NCI-H524 treated with DMSO at 0.1 percent for 48 hours (cell line): ENCODE measurements around the gene RNF38.
"Not testable (repeated sequence)": the region's sequence is repeated elsewhere in the genome, so short reads cannot be mapped to it uniquely, and the experiment has no call there.

Experiments
- DNase-seq: peaks from one replicate; lab custom pipeline; 2025; lab: John Stamatoyannopoulos, UW

Gene RNF38

DNA sequence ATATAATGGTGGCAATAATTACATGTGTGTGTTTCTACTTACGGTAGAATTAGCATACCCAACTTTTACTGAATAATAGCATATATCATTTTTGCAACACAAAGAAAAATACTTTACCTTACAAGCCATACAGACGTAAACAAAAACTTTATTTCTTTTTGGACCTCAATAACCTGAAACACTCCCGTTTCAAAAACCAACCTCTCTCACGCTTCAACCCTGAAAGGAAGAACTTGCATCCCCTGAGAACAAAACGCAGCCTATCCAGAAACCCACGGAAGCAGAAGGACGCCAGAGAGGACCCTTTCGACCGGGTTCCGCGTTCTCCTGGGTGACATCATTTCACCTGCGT, at the start of gene RNF38:
Gene RNF38, minus strand, starts transcription at position 290 of the 352 bp plus-strand sequence. Its CDS starts 161 bp downstream, at position 129.
- no peak for DNase-seq

DNA sequence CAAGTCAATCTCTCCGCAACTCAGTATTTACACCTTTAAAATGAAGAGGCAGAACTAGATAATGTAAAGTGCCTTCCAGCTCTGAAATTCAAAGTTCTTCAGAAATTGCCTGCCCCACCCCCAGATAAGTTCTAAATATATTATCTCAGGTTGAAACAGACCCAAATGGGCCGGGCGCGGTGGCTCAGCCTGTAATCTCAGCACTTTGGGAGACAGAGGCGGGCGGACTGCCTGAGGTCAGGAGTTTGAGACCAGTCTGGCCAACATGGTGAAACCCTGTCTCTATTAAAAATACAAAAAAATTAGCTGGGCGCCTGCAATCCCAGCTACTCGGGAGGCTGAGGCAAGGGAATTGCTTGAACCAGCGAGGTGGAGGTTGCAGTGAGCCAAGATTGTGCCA, 48.5 kb upstream of the RNF38 start:
- not testable (repeated sequence) for DNase-seq

DNA sequence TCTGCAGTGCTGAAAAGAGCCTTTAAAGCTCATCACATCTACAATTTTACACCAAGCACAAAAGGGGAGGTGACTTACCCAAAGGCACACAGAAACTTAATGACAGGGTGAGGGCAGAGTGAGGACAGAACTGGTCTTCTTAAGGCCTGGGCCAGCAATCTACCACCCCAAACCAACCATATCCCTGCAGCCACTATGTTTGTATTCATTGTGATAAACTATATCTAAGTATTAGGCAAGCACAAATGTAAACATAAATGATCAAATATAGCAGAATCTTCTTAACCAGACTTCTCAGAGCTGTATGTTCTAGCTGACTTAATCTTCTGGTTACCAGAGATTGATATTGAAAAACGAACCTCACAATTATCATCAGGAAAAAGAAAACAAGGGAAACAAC, 47.9 kb upstream of the RNF38 start:
- DNase-seq, result no peak

DNA sequence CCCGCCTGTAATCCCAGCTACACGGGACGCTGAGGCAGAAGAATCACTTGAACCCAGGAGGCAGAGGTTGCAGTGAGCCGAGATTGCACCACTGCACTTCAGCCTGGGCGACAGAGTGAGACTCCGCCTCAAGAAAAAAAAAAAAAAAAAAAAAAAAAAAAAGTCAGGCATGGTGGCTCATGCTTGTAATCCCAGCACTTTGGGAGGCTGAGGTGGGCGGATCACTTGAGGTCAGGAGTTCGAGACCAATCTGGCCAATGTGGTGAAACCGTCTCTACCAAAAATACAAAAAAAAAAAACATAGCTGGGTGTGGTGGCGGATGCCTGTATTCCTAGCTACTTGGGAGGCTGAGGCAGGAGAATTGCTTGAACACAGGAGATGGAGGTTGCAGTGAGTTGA, 46.6 kb upstream of the RNF38 start:
- DNase-seq, result not testable (repeated sequence)

DNA sequence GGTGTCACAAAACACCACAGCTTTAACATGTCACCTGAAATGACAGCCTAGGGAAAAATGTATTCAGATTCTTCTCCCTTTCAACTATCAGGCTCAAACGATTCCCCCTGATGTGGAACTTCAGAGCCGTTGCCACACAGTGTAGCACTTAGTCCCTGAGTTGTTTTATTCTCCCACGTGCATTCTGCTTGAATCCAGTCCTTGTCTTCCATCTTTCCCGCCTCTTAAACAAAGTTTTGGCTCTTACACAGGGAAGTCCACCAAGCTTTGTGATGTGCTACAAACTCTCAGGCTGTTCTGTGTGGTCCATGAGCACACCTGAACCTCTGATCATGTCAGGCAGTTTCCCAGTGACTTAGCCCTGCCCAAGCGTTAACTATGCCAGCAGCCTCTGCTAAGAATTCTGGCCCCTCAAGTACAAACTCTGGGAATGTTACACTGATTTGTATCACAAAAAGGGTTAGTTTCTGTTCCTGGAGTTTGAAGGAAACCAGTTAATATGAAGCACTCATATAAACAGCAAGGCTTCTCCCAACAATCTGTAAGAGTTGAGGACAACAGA, 45.8 kb upstream of the RNF38 start:
- DNase-seq, result no peak

DNA sequence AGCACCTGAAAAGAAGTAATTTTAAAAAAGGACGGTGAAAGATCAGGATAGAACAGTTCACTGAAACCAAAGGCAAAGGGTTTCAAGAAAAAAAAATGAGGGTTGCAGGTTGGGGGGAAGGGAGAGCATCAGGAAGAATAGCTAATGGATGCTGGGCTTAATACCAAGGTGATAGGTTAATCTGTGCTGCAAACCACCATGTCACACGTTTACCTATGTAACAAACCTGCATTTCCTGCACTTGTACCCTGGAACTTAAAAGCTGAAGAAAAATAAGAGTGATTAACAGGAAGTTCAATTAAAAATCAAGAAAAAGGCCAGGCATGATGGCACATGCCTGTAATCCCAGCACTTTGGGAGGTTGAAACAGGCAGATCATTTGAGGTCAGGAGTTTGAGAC, 44.1 kb upstream of the RNF38 start:
- DNase-seq, result no peak

DNA sequence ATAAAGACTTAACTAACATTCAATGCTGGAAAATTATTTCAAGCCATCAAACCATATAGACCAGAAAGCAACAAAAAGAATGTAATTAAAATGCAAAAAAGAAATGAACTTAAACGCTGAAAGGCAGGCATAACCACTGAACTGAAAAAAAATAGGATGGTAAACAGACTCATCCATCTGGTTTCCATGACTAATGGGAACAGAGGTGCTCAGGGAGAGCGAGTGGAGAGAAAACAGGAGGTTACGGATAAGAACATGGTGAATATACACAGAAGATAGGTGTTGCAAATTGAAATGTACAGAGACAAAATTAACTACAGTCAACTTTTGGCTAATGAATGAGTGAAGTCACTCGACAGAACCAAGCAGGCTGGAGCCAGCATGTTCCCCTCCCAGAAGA, 43.5 kb upstream of the RNF38 start:
- DNase-seq, result no peak

DNA sequence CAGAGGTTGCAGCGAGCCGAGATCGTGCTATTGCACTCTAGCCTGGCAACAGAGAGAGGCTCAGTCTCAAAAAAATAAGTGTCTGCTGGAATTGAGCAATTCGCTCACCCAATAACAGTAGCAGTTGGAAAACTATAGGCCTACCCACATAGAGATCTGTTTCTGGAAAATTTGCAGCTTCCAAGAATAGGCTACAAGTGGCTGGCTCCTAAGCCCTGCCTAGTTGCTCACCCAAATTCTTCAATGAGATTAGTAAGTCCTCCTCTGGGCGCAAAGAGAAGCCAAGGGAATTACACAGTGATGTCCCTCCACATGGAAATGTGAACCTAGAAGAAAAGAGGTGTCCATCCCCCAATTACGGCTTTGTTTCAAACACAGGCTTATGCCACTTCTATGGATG, 42.6 kb upstream of the RNF38 start:
- no peak for DNase-seq

DNA sequence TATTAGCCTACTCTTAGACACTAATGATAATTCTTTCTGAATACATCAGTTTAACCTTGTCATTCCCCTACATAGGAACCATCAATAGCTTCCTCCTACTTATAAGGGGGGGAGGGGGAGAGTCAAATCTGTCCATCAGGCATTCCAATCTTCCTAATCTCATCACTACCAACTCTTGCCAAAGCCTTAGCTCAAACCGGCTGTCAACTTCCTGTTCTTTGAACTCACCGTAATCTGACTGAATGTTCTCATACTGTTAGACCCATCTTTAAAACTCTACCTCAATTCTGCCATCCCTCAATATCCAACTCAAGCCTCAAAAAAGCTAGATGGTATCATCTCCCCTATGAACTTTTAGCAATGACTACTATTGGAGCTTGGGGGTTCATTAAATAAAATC, 41.9 kb upstream of the RNF38 start:
- no peak for DNase-seq

DNA sequence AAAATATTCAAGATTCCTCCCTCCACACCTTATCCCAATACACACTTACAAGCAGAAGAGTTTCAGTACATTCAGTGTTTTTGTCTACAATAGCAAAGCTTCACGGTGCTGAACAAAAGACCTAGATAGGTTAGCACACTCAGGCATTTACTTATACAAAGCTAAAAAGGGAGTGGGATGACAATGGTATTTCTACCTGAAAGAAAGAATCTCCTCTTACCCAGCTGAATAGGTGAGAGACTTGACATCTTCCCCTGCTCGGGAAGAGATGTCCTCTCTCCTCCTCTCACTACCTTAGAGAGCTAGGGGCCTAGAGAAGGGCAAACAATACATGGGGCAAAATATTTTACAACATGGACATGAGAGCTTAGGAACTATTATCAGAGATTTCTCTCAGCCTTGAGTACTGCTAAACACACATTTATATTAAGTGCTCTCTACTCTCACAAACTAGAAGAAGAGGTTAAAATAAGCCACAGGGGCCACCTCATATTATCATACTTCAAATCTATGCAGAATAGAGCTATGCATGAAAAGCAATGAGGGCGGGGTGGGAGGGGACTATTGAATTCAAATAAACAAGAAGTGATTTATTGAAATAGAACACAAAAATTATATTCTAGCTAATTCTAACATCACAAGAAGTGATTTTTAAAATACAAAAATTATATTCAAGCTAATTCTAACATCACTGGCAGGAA, 38.6 kb upstream of the RNF38 start:
- DNase-seq, result no peak

DNA sequence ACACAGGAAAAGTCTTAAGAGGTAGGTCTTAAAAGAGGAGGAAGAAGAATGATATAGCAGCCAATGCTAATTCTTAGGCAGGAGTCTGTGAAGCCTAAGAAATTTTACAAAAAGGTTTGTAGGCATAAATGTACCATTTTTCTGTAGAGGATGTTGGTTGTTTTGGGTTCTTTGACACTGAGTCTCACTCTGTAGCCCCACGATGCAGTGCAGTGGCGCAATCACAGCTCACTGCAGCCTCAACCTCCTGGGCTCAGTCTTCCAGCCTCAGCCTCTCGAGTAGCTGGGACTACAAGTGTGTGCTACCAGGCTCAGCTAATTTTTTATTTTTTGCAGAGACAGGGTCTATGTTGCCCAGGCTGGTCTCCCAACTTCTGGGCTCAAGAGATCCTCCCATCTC, 37.7 kb upstream of the RNF38 start:
- DNase-seq, result no peak

DNA sequence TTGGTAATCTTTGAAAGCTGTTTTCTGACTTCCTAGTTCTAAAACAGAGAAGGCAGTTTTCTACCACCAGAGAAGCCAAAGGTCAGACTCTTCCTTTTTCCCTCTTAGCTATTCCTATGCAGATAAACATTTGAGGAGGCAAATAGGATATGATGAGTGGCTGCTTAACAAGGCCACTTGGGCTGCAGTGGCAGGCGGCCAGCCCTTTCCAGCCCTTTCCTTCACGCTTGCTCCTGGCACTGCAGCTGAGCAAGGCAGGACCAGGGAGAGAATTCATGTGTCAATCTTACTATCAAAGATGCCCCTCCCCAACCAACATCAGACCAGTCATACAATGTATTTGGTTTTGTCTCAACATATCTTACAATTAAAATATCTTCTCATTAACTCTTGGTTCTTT, 36.8 kb upstream of the RNF38 start:
- no peak for DNase-seq

DNA sequence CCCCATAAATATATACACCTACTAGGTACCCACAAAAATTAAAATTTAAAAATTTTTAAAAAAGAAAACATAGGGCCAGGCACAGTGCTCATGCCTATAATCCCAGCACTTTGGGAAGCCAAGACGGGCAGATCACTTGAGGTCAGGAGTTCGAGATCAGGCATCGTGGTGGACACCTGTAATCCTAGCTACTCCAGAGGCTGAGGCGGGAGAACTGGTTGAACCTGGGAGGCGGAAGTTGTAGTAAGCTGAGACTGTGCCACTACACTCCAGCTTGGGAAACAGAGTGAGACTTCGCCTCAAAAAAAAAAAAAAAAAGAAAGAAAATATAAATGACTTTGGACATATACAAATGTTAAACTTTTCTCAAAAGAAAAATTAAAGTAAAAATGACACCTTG, 33.3 kb upstream of the RNF38 start:
- DNase-seq, result no peak

DNA sequence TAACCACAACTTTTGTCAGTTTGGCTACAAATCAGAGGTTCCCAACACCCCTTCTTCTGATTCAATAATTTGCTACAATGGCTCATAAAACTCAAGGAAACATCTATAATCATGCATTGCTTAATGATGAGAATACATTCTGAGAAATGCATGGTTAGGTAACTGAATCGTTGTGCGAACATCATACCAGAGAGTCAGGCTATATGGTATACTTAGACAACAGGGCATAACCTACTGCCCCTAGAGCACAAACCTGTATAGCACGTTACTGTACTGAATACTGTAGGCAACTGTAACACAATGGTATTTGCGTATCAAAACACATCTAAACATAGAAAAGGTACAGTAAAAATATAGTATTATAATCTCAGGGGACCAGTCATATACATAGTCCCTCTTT, 31.0 kb upstream of the RNF38 start:
- DNase-seq, result no peak

DNA sequence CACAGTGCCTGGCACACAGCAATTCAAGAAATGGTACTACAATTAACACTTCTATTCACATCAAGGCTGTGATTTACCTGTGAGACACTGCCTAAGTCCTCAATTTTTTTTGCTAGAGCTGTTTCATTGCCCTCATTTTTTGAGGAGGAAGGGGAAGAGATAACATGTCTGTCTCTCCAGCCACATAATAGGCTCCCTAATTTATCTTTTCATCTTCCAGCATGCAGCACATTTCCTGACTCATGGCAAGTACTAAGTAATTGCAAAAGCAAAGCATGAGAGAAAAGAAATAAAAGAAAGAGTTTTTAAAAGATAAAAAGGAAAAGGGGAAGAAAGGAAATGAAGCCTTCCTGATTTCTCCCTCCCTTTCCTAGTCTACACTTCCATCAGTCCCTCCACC, 26.9 kb upstream of the RNF38 start:
- no peak for DNase-seq

DNA sequence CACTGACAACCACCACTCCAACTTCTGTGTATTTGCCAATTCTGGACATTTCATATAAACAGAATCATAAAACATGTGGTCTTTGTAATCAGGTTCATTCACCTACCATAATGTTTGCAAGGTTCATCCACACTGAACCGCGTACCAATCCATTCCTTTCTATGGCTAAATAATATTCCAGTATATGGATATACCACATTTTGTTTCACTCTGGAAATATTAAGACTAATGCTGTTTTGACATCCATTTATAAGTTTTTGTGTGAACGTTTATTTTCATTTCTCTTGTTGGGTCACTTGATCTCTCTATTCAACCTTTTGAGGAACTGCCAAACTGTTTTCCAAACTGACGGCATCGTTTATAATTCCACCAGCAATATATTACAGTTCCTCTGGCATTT, 26.3 kb upstream of the RNF38 start:
- no peak for DNase-seq

DNA sequence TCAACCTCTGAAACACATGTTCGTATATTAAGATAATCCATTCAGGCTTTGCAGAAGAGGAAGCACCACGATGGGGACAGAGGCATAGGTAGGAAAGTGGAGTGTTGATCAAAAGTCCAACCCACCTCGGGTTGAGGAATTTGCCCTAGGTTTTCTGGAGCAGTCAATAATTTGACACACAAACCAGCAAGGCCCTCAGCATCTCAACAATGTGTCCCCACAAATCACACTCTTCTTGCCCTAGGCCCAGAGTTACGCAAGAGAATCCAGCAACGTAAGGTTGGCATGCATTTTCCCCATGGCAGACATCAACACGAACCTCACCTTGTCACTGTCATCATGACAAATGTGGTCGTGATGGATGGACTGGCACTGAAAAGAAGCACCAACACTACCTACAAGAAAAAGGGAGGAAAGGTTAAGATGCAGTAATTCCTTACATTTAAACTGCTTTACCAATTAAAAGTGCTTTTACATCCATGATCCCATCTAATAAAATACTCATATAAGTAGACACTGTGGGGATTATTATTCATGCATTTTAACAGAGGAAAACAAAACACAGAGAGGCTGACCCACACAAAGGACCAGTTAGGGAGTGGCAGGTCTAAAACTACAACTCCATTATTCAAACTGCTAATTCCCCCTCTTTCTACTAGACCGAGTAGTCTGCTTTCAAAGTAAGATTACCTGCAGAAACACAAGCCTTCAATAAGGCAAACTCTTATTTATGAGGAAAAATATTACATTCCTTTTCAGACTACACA, 24.4 kb upstream of the RNF38 start:
- no peak for DNase-seq

DNA sequence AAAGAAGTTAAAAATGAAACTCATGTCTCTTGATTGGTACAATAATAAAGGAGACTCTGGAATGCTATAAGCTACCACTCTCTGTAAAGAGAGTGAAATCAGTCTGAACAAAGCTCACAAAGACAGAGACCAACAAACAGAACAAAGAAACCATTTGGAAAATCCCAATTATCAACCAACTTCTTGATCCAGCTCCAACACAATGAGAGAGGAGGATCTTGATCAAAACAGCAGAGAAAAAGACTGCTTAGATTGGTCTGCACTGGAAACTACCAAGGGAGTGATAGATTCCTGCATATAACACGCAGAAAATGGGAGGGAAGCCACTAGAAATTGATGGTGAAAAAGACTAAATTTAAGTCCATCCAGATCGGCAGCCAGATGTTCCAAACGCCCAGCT, 23.1 kb upstream of the RNF38 start:
- DNase-seq, result no peak

DNA sequence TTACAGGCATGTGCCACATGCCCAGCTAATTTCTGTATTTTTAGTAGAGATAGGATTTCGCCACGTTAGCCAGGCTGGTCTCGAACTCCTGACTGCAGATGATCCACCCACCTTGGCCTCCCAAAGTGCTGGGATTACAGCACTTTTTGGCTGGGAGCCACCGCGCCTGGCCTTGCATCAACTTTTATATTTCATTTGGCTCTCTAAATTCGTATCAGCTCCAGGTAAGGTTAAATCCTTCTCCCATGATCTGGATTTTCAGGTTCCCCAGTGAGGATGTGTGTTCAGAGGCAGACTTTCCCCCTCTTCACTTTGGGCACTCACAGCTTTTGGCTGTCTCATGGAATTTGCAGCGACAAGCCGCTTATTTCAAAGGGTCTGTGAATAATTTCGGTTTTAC, 16.8 kb upstream of the RNF38 start:
- no peak for DNase-seq

DNA sequence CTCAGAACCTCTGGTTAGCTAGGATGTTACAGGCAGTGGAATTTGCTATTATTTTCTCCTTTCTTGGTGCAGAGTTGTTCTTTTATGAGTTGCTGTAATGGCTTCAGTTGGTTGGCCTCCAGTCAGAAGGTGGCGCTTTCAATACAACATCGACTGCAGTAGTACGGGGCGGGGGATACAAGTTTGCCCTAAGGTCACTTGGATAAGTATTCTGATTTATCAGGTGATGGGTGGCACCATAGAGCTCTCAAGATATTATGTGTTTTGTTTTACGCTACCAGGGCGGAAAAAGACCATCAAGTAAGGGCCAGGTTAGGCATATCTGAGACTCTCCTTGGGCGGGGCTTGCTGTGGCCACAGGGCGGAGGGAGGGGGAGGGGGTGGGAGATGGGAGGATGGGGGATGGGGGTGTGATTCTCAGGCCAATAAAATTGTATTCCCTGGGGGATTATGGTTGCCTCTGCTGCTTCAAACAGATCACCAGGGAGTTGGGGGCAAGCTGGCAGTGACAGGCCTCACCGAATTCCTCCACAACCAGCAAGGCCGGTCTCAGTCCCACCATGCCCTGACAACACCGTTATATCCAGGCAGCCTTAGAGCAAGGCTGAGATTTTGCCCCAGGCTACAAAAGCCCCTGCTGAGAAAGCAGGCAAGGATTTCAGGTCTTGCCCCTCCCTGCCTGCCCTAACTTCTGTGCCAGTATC, 15.9 kb upstream of the RNF38 start:
- no peak for DNase-seq

DNA sequence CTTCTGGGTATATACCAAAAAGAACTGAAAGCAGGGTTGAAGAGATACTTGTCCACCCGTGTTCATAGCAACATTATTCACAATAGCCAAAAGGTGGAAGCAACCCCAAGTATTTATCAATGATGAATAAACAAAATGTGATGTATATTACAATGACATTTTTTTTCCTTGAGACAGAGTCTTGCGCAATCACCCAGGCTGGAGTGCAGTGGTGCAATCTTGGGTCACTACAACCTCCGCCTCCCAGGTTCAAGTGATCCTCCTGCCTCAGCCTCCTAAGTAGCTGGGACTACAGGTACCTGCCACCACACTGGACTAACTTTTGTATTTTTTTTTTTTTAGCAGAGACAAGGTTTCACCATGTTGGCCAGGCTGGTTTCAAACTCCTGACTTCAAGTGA, 11.3 kb upstream of the RNF38 start:
- DNase-seq, result not testable (repeated sequence)

DNA sequence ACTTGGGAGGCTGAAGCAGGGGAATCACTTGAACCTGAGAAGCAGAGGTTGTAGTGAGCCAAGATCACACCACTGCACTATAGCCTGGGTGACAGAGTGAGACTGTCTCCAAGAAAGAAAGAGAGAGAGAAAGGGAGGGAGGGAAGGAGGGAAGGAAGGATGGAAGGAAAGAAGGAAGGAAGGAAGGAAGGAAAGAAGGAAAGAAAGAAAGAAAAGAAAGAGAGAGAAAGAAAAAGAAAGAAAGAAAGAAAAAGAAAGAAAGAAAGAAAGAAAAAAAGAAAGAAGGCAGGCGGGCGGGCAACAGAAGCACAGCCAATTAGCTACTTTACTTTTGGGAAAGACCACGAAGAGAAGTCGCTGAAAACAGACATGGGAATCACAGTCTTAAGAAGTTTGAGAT, 9.0 kb upstream of the RNF38 start:
- not testable (repeated sequence) for DNase-seq
